GM18519 (cell line): ENCODE results near the gene RTBDN.

Experiments used
- ATAC-seq: cut with Tn5 transposase; IDR thresholded peaks from one replicate; pipeline ENCODE4 v1.9.1; 2021; ENCODE audit warnings: mild to moderate bottlenecking, moderate library complexity; ENCODE audit not compliant: unreplicated experiment, low FRiP score

Gene RTBDN

DNA sequence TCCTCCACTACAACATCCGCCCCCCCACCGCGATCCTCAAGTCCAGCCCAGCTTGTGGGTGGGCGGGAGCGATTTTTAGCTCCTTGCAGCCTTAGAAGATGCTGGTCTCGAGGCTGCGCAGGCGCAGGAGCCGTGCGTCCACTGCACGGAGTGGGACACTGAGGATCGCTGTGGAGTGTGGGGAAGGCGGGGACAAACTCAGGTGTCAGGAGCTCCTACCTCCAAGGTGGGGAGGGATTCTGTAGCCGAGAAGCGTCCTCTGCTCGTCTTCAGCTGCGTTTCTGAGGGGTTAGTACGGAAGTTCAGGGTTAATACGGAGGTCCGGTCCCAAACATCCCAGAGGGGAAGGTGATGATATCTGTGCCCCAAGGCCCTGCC, at the start of gene RTBDN:
TSS of gene RTBDN (minus strand) at position 14 of the 378 bp plus-strand sequence. CDS start 4,600 bp downstream, outside the sequence.
- no peak for ATAC-seq

GRCh38 chr19:12882589-12882988, 48.2 kb upstream of the RTBDN start:
- no peak for ATAC-seq

DNA sequence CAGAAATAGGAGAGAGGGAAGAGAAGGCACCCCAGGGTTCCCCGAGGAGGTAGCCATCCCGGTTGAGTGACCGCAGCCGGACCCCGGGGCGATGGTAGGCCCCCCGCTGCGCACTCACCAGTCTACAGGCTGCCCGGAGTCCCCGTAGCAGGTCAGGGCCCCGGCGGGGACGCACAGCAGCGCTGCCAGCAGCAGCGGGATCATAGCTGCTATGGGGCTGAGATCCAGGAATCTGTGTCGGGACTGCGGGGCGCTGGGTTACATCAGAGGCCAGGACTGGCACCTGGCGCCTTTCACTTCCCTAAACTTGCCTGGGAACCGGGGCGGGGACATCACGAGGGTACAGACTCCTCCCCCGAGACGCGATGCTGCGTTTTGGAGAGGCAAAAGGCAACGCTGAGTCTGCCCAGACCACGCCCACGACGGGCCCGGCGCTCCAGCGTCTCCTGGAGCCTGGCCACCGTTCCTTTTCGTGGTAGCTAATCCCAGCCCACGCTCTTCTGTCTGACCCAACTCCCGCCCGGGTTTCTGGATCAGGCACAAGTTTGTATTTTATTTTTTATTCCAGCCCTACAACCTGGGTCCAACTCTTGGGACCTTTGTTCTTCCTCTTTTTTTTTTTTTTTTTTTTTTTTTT, 46.9 kb upstream of the RTBDN start, which contains the start of gene DNASE2:
TSS of gene DNASE2 (minus strand) at position 278 of the 637 bp plus-strand sequence. CDS start at position 204, 74 bp downstream.
- peak; percentile 47 for ATAC-seq

DNA sequence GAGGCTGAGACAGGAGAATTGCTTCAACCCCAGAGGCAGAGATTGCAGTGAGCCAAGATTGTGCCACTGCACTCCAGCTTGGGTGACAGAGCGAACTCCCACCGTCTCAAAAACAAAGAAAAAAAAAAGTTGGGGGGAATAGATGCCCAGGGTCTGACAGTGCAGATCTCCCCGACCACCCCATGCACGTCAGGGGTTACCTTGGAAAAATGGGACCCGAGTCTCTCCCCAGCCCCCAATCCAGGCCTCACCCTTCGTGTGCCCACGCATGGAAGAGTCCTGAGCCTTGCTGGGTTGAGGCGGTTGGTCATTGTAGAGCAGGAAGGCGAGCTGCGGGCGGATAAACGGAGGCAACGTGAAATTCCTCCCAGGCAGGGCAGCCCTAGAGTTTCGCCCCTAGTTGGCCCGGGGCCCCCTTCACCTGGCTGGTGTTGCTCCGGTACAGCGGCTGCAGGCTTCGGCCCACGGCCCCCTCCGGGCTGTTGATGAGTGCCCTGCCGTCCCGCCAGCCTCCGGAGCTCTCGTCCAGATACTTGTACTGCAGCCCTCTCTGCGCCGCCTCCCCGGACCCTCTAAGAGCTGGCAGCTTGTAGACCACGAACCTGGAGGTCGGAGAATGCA, 46.3 kb upstream of the RTBDN start:
- ATAC-seq, result no peak

GRCh38 chr19:12875086-12875485, 40.7 kb upstream of the RTBDN start:
- no peak for ATAC-seq

DNA sequence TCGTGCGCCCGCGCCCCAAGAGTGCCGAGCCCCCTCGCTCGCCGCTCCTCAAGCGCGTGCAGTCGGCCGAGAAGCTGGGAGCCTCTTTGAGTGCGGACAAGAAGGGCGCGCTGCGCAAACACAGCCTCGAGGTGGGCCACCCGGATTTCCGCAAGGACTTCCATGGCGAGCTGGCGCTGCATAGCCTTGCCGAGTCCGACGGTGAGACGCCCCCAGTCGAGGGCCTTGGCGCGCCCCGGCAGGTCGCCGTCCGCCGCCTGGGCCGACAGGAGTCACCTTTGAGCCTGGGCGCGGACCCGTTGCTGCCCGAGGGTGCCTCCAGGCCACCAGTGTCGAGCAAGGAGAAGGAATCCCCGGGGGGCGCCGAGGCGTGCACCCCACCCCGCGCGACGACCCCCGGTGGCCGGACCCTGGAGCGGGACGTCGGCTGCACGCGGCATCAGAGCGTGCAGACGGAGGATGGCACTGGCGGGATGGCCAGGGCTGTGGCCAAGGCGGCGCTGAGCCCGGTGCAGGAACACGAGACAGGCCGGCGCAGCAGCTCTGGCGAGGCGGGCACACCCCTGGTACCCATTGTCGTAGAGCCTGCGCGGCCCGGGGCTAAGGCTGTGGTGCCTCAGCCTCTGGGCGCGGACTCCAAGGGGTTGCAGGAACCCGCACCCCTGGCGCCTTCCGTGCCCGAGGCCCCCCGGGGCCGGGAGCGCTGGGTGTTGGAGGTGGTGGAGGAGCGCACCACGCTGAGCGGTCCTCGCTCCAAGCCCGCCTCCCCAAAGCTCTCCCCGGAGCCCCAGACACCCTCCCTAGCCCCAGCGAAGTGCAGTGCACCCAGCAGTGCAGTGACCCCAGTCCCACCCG, 39.7 kb upstream of the RTBDN start:
- ATAC-seq, result no peak

GRCh38 chr19:12872941-12873890, 38.8 kb upstream of the RTBDN start:
- no peak for ATAC-seq

- ATAC-seq, result no peak
Observed at GRCh38 chr19:12872255-12872654, 37.9 kb upstream of the RTBDN start.

DNA sequence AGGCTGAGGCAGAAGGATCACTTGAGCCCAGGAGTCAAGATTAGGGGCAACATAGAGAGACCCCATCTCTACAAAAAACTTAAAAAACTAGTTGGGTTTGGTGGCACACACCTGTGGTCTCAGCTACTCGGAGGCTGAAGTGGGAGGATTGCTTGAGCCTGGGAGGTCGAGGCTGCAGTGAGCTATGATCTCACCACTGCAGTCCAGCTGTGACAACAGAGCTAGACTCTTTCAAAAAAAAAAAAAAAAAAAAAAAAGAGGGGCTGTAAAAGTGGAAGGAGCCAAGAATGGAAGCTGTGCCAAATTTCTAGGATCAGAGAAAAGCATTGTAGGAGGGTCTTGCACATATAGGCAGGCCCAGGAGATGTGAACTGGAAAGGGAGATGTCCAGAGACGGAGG, 37.3 kb upstream of the RTBDN start:
- no peak for ATAC-seq

GRCh38 chr19:12868540-12869112, 34.2 kb upstream of the RTBDN start:
- no peak for ATAC-seq

GRCh38 chr19:12867120-12868099, 33.0 kb upstream of the RTBDN start:
- no peak for ATAC-seq

- ATAC-seq, result no peak
Observed at GRCh38 chr19:12866416-12867119, 32.2 kb upstream of the RTBDN start.

DNA sequence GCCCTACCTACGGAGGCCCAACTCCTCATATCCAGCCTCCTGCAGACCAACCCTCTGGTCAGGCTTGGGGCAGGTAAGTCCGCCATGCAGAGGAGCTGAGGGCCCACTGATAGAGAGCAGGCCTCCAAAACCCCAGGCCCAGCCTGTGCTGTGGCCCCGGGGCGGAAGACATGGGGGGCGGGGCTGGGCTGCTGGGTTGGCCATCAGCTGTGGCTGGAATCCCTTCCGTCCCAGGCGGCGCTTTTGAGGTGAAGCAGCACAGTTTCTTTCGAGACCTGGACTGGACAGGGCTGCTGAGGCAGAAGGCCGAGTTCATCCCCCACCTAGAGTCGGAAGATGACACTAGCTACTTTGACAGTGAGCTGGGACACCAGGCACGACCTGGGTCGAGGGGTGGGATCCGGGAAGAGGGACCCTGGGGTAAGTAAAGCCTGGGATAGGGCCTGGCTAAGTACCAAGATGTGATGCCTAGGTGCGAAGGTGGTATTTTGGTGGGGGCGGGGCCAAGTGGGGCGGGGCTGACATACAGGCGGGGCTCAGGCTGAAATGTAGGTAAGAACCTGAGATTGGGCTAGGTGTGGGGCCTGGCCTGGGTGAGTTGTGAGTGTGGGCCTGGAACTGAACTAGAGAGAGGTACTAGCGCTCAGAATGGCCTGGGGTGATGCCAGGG, 31.5 kb upstream of the RTBDN start:
- ATAC-seq, result no peak

- ATAC-seq, result no peak
Observed at GRCh38 chr19:12864721-12865715, 30.6 kb upstream of the RTBDN start.

GRCh38 chr19:12864143-12864542, 29.8 kb upstream of the RTBDN start:
- no peak for ATAC-seq

DNA sequence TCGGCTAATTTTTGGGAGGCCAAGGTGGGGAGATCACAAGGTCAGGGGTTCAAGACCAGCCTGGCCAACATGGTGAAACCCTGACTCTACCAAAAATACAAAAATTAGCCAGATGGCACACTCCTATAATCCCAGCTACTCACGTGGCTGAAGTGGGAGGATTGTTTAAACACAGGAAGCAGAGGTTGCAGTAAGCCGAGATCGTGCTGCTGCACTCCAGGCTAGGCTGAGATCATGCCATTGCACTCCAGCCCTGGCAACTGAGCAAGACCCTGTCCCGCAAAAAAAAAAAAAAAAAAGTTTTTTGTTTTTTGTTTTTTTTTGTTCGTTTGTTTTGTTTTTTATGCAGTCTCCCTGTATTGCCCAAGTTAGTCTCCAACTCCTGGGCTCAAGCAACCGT, 25.2 kb upstream of the RTBDN start:
- no peak for ATAC-seq
